GM12872 (cell line): ENCODE results near the gene ZNF420.

Experiments used
- CTCF ChIP-seq: IDR thresholded peaks from 3 replicates; pipeline ENCODE4 v1.5.1; 2011; ENCODE audit warnings: low read depth, mild to moderate bottlenecking, low read length, moderate library complexity; ENCODE audit not compliant: insufficient read depth

Gene ZNF420

GRCh38 chr19:37172368-37173366 lies 94.4 kb downstream of the ZNF420 start, which contains the start of gene ZNF585A:
ZNF585A (minus strand) TSS chr19:37172695; CDS start chr19:37169910, 2,785 bp downstream.
- no peak for TF ChIP-seq CTCF
